HG02885 (cell line): ENCODE results near the gene PLD6.
A peak's percentile ranks its signal among the peaks of the same experiment; 100 is the strongest.
"Not testable (repeated sequence)": the region's sequence is repeated elsewhere in the genome, so short reads cannot be mapped to it uniquely, and the experiment has no call there.

Experiments
- ATAC-seq: cut with Tn5 transposase; IDR thresholded peaks from one replicate; pipeline ENCODE4 v1.9.1; 2021; ENCODE audit warnings: mild to moderate bottlenecking; ENCODE audit not compliant: unreplicated experiment, poor library complexity

PLD6 gene

DNA sequence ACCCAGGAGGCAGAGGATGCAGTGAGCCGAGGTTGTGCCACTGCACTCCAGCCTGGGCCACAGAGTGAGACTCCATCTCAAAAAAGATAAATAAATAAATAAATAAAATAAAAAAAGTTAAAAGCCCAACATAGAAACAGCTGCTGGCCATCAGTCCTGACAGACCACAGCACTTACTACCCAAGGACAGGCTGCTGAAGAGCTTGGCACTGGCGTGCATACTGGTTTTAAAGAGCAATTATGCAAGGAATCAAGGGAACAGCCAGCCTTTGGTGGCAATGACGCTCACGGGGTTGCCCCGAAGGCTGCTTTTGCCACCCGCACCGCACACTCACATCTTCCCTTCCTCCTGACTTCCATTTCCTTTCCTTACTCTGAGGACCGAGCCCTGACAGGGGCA lies 4.2 kb downstream of the PLD6 start:
- no peak for ATAC-seq

DNA sequence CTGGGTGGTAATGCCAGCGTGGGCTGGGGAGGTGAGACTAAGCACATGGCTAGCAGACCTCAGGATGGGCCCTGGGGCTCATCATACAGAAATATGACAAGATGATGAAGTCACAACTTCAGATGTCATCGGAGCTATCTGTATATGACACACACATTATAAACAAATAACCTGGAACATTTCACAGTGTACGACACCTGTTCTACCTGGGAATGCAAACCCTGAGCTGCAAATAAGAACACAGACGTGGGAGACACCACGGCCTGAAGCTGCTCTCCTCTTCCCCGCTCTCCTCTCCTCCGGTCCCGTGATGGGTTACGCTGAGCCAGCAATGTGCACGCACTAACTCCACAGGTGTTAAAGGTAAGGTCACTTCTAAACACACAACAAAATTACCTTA lies 4.9 kb downstream of the PLD6 start:
- ATAC-seq = no peak

DNA sequence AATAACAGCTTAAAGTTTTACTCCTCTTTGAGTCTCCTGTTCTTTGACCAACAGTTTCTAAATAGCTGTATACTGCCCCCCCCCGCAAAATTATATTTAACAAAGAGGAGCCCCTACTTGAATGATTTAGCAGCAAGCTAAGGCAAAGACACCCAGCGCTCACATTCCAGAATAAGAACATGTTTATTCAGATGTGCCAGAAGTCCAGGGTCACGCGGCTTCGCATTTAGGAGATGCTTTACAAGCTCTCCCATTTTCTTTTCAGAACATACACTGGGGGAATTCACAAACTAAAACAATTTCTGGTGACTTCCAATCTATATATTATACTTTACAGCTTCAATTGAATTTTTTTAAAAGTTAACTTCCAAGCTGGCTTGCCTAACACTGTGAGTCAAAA lies 5.3 kb downstream of the PLD6 start:
- no peak for ATAC-seq

DNA sequence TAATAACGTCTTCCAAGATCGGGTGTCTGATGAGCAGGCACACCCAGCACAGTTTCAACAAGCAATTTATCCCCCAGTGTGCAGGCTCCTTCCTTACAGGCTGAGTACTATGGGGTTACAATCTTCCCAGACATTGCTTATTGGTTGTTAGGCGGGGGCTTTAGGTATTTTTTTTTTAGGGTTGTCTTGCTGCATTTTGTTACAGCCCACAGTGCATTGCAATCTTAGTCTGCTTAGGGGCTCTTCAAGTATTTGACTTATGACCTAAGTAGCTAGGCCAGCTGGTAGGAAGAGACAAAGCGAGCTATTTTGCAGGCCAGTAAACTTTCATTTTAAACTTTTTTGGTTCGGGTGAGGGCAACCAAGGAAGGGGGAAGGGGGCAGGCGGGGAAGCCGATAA lies 5.8 kb downstream of the PLD6 start:
- ATAC-seq = no peak

DNA sequence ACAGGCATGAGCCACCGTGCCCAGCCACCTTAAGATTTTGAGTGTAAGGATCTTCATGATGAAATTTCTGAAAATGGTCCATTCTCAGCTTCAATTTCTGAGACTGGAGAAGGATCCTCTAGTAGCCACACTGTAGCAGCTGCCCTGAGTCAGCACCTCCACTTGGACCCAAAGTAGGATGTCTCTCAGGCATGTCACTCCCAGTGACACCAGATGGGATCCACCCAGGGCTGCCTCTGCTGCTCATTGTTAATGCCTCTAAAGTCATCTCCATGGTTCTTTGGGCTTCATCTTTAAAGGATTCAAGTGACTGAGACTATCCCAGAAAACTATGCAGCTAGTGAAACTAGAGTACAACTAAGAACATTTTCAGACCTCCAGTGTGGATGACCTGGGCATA lies 7.9 kb downstream of the PLD6 start:
- ATAC-seq = no peak

DNA sequence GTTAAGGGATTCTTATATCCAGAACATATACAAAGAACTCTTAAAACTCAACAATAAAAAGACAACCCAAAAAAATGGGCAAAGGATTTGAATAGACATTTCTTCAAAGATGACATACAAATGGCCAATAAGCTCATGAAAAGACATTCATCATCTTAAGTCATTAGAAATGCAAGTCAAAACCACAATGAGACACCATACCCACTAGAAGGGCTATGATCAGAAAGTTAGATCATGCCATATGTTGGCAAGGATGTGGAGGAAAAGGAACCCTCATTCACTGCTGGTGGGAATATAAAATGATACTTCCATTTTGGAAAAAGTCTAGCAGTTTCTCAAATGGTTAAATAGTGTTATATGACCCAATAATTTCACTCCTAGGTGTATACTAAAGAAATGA lies 9.4 kb downstream of the PLD6 start:
- ATAC-seq = no peak

DNA sequence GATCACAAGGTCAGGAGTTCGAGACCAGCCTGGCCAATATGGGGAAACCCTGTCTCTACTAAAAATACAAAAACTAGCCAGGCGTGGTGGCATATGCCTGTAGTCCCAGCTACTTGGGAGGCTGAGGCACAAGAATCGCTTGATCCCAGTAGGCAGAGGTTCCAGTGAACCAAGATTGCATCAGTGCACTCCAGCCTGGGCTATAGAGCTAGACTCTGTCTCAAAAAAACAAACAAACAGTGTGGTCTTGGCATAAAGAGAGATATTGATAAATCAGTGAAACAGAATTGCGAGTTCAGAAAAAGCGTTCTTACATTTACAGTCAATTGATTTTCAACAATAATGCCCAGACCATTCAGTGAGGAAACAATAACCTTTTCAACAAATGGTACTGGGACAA lies 10.7 kb downstream of the PLD6 start:
- ATAC-seq = not testable (repeated sequence)

DNA sequence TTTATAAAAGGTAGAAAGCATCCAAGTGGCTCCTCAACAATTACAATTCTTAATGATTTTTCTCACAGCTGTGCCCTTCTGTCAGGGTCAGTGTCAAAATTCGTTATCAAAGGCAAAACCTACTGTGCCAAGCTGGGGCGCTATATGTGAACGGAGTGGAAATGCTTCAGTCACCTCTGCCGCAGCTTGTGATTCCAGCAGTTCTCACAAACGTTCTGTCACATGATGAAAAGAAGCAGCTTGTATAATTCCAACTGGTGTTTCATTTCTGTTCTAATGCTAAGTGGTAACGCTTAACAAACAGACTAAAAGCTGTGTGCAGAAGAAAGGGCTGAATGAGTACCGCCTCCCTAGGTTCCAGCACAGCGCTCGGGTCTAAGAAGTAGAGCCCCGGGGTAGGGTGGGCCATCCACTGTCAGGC lies 14.2 kb downstream of the PLD6 start:
- no peak for ATAC-seq

DNA sequence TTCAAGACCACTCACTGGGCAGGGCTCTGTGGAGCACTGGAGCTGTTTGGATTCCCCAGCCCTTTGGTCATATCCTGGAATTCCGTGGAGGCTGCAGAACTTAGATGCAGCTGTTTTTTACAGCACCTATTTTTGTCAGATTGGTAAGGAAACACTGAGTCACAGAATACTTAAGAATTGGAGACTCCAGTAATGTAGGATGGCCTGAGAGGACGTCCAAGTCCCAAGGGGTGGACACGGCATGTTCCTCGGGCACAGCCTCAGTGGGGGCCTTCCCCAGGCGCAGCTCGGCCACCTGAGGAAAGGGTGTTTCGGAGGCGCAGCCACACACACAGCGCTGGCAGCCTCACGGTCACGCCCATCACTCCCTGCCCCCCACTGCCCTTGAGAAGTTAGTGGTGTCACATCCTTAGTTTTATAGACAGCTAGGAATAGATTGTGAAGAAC lies 14.8 kb downstream of the PLD6 start:
- ATAC-seq = no peak

DNA sequence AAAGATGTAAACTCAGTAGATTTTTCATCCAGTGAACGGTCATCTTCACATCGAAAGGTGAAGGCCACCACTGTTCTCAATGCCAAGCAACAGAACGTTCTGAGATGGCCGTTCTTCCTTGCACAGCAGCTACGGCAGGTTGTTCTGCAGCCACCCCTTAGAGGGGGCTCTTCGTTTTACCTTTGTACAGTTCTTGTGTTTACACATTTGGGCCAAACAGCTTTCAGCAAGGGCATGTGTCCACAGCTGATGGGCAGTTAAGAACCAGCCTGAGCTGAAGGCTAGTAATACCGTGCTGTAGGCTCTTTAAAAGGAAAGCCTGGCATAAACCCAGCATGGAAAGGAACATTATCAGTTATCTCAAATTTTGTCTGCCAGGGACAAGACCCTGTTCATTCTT lies 15.9 kb downstream of the PLD6 start:
- no peak for ATAC-seq

DNA sequence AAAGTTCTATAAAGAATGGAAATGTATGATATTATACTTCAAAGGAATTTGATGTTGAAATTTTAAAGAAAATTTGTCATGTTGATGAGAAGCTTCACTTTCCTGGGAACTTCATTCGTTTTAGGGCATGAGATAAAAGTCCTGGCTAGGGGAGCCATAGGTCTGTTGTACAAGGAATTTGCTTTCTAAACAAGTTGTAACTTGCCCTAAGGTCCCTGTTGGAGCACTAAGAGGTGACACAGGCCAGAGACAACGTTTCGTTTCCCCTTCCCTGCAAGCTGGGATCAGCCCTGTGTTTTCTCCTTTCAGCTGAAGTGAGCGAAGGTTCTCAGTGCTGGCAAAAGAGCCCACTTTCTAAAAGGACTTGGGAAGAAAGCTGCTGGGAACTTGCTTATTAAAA lies 16.6 kb downstream of the PLD6 start:
- no peak for ATAC-seq

DNA sequence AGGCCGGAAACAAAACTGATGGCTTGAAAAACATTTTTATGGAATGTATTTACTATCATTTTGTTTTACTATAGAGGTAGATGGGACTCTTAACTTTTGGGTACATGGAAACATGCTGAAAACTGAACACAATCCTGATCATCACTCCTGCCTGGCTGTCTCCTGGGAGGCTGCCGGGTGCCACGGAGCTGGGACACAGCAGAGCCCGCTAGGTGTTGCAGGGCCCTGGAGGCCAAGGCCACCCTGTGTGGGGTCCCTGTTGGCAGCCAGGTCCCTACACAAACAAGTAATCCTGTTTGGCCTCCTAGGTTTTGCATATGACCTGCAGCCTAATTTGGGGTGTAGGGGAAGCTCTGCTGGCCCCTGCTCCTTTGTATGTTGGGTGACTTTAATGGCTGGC lies 17.5 kb downstream of the PLD6 start:
- ATAC-seq = no peak

DNA sequence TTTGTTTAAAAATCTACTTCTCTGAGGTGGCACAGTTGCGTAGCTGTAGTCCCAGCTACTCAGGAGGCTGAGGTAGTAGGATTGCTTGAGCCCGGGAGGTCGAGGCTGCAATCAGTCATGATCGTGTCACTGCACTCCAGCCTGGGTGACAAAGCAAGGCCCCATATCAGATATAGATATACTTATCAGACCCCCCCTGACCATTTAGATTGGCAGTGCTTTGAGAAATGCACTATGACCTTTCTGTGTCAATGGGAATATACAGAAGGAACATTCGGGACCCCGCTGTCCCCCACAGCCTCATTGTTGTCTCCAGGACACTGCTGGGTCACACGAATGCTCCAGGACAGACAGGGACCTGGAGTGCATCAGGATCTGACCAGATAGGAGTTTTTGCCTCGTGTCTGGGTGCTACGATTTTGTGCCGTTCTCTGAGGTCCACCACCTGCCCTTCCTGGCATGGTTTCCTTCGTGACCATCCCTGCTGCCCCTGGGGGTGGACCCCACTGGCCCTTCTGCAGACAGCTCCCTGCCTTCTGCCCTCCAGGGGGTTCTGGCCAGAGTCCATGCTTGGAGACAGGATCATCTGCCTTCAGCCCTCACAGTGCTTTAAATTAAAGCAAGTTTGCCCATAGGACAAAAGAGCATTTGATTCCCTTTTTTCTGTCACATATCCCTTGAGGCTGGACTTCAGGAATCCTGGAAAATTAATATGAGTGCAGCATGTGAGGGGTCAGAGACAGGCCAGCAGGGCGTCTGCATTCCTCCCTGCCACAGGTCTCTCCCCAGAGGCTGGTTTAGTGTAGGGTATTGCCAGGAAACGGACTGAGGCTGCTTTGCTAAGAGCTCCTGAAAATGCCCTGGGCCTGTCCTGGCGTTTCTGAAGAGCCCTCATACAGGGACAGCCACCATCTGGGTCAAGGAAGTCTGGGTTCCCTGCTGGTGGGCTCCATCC lies 19.3 kb downstream of the PLD6 start:
- ATAC-seq = no peak

DNA sequence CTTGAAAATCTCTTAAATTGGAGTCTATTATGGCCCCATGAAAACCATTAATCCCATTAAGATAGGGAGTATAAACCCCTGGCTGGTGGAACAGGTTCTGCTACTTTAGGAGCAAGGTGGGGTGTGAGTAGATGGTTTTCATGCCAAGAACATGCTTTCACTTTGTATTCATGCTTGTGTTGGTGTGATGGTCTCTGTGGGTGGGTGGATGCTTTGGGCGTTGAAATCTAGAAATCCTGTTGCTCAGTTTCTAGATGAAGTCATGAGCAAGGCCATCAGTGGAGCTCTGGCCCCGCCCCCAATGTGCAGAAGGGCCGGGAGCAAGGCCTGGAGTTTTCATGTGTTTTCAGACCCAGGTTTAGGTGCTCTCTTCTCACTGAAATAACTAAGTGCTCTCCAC lies 20.1 kb downstream of the PLD6 start:
- ATAC-seq = peak; percentile 50

DNA sequence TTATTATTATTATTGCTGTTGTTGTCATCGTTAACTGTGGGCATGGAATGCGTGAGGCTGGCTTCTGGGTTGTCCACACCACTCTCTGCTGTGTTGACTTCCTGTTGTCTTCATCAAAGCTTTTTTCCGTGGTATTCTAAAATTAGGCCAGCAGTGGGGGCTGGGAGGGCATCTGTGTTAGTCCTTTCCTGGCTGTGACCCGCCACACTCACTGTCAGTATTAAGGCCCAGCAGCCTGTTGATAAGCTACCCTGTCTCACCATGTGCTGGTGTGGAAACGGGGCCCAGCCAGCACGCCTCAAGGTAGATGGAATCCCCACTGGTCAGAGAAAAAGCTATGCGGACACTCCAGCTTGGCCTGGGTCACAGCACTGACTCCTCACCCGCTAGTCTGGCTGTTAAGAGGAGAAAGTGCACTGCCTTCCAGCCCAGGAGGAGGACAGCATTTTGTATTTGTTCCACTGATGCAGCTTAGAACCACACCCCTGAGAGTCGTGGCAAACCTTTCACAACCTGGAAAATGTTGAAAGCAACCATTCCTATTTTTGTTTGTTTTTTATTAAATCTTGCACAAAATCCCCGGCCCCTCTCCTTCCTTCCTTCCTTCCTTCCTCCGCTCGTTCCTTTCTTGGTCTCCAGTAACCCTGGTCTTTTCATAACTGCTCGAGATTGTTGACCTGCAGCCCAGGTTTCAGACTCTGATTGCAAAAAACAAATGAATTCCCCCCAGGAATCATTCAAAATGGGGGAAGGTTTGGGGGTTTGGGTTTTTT lies 21.0 kb downstream of the PLD6 start:
- not testable (repeated sequence) for ATAC-seq

DNA sequence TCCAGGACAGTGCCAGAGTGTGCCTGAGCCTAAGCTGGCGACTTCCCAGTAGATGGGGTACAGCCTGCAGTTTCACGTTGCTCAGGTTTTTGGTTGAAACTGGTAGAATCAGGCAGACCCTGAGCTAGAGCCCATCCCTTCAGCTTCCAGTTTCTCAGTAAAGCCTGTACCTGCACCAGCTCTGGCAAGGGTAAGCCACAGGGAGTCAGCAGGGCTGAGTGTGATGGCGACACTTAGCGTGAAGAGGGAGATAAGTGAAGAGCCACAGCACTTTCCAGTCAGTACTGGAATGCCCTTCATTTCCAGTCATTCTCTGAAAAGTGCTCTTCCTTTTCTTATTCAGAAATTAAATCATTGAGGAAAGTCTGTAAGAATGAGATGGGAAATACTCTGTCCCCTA lies 22.4 kb downstream of the PLD6 start:
- no peak for ATAC-seq

DNA sequence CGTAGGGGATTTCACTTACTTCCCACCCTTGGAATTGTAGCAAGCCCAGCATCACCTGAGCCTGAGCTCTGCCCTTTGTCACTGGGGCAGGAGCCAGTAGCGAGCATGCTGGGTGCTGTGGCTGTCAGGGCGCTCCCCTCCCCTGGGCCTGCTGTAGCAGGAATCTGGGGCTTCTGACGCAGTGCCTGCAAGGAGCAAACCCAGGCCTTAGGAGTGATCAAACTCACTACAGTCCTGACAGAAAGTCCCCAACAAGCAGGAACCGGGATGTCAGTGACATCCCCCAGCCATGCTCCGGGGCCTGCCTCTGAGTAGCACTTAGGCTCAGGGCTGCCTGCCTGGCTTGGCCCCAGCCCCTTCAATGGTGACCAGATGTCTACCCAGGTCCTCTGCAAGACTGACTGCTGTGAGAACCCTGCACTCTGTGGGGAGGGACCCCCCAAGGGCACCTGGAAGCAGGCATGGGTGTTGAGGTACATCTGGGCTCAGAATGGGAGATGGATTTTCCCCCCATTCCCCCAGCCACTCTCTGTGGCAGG lies 23.5 kb downstream of the PLD6 start:
- no peak for ATAC-seq

DNA sequence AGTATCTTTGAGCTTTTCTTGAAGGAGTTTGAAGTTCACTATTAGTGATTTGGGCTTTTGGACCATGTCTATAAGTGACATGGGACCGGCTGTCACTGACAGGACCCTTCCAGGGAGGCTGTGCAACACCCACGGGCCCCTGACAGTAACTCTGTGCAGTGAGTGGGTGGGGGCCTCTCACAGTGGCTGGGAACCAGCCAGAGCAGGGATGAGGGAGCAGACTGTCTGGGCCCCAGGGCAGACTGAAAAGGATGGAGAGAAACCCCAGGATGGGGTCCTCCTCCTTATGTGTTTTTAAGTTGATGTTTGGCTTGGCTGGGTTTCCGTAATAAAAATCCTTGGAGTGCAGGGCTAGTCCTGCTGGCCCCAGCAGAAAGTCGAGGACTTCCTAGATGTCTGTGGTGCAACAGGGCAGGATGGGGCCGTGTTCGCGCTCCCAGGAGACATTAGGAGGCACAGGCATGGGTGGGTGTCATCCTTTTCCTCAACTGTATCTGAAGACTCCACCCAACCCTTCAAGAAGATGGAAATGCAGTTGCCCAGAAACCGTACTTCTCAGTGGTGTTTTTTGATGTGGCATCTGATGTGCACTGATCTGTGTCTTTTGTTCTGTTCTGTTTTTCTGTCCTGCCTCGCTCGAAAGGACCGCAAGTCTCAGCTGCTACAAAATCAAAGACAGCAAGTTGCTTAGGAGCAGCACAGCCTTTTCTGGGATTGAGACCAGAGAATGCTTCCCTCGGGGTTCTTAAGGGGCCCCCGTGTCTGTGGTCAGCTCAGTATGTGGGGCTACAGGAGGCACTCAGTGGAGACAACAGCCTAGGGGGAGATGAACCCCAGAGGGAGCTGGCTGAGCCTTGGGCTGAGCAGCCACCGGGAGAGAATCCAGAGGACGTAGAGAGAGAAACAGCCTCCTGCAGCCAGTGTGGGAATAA lies 24.2 kb downstream of the PLD6 start:
- ATAC-seq = no peak

DNA sequence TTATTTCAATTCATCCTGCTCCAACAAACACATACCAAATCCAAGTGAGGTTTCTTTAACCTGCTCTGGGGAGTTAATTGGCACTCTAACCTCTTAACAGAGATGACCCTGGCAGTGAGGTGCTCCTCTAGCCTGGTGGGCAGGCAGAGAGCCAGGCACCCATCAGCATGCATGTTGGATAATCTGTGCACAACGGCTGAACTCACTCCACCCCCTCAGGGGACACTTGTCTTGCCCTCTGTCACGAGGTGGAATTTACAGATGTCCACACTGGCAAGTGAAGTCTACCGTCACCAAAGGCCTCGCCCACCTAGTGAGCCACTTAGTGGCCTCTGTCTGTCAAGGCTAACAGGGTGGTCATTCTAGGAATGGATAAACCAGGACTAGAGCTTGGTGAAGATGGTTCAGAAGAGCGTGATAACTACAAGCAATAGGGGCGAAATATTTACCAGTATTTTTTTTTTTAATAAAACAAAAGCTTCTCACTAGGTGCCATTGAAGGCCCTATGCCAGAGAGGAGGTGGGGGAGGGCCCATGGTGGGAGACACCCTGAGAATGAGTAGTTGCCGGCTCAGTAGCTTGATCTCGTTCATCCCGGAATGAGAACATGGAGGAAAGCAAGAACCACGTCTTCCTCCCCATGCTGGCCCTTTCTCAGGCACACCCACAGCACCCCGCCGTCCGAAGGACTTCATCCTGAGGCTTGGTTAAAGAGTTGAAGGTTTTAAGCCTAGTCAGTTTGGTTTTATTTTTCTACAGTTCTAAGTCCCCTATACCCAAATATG lies 25.2 kb downstream of the PLD6 start:
- ATAC-seq = no peak
